ENCODE measurements around the gene N4BP2. TPM values are rescaled to one million over a fixed set of nuclear protein-coding genes. Genes with fewer than 3 reads are reported as not detected.

The N4BP2 gene
- total RNA-seq, 6 experiments from 2014 or later = 4.2 to 8.0 (median 6.3) TPM

DNA sequence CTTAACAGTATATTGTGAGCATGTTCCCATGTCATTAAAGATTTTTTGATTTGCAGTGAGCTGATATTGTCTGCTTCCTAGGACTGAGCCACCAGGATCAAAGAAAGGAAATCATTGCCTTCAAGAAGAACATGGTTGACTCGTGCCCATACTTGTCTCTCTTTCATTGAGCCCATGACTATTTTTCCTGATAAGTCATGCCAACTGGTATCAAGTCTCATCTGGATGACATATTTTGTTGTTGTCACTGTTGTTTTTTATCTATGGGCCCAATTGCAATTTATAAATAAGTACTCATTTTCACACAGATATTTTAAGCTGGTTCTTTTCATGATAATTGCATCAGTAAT is 130.0 kb downstream of the N4BP2 start:
- no peak overlapping the region for H3K4me3 ChIP-seq
- DNase-seq = no peak
- no peak for TF ChIP-seq CTCF (IDR thresholded peaks at IDR 0.05)

GRCh38 chr4:40187386-40187906 is 130.8 kb downstream of the N4BP2 start:
- ATAC-seq = no peak
- Histone ChIP-seq H3K4me1 (peaks cover 0 to 15% (median 6%) of the 10 kb centered on the region in 4 donors), H3K9me3 (no peaks in the 10 kb centered on the region), H3K27me3 (no peaks in the 10 kb centered on the region), H3K36me3 (no peaks in the 10 kb centered on the region), H3K27ac (no peak overlapping the region), H3K4me3 (no peak overlapping the region)
- intact Hi-C loops (cut with DNase I) = no loop called here
- TF ChIP-seq POLR2A (IDR thresholded peaks at IDR 0.05) = no peak
- TF ChIP-seq CTCF (IDR thresholded peaks at IDR 0.05) = no peak
- WGBS (ENCODE audit: insufficient coverage, low coverage, low lambda C conversion rate, missing lambda C conversion rate) = 88% methylated on average over 4 of the region's 4 CpGs
- no peak for DNase-seq

More for the DNA sequence above, 130.0 kb downstream of the N4BP2 start:
- H3K27me3 ChIP-seq = no peaks in the 10 kb centered on the region
- no peak overlapping the region for H3K27ac ChIP-seq
- intact Hi-C loops (cut with DNase I) = no loop called here
- no peaks in the 10 kb centered on the region for H3K9me3 ChIP-seq
- 82% methylated on average over 1 of the region's 1 CpG for WGBS (ENCODE audit: insufficient coverage, low coverage, low lambda C conversion rate, missing lambda C conversion rate)
- H3K36me3 ChIP-seq = no peaks in the 10 kb centered on the region
- ATAC-seq = no peak
- peaks cover 0 to 13% (median 6%) of the 10 kb centered on the region in 4 donors for H3K4me1 ChIP-seq

DNA sequence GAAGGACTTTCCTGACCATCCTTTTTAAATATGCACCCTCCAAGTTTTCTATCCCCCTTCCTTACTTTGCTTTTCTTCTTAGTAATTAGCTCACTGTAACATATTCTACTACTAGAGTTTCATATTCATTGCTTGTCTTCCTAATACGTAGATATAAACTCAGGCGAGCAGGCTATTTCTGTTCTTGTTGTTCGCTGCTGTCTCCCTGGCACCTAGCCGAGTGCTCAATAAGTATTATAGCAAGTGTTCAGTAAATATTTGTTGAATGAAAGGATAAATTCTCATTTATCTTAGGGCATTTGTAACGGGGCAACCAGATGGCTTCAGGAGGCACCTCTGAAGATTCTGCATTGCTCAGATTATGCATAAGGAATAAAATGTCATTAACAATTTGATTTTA is 133.4 kb downstream of the N4BP2 start:
- no peaks in the 10 kb centered on the region for H3K36me3 ChIP-seq
- H3K27me3 ChIP-seq = no peaks in the 10 kb centered on the region
- DNase-seq (no peak), ATAC-seq (peak in 3 of 4 donors; percentile 27 to 45 (median 32))
- no peak overlapping the region for H3K27ac ChIP-seq
- intact Hi-C loops (cut with DNase I) = no loop called here
- 46% methylated on average over 5 of the region's 5 CpGs for WGBS (ENCODE audit: insufficient coverage, low coverage, low lambda C conversion rate, missing lambda C conversion rate)
- peaks cover 0 to 15% (median 6%) of the 10 kb centered on the region in 4 donors for H3K4me1 ChIP-seq
- TF ChIP-seq CTCF (IDR thresholded peaks at IDR 0.05) (no peak), POLR2A (IDR thresholded peaks at IDR 0.05) (no peak)
- H3K9me3 ChIP-seq = no peaks in the 10 kb centered on the region
- no peak overlapping the region for H3K4me3 ChIP-seq

- H3K36me3 ChIP-seq = no peaks in the 10 kb centered on the region
- DNase-seq (no peak), ATAC-seq (peak in 1 of 4 donors; percentile 9)
- intact Hi-C loops (cut with DNase I) = no loop called here
- no peak overlapping the region for H3K4me3 ChIP-seq
- TF ChIP-seq CTCF (IDR thresholded peaks at IDR 0.05) = no peak
- no peak for TF ChIP-seq POLR2A (IDR thresholded peaks at IDR 0.05)
- no peaks in the 10 kb centered on the region for H3K27me3 ChIP-seq
- 77% methylated on average over 5 of the region's 5 CpGs for WGBS (ENCODE audit: insufficient coverage, low coverage, low lambda C conversion rate, missing lambda C conversion rate)
- no peaks in the 10 kb centered on the region for H3K9me3 ChIP-seq
- peak overlapping the region in 1 of 3 donors; percentile 30 for H3K27ac ChIP-seq
- H3K4me1 ChIP-seq = peaks cover 0 to 15% (median 6%) of the 10 kb centered on the region in 4 donors
These were observed 133.8 kb downstream of the N4BP2 start for GRCh38 chr4:40190465-40190864.
